H1 (cell line): ENCODE data around the gene TNFRSF18. TPM values are rescaled to one million over a fixed set of nuclear protein-coding genes. Genes with fewer than 3 reads are reported as not detected.
A peak's percentile ranks its signal among the peaks of the same experiment; 100 is the strongest.

Experiments used
- CTCF ChIA-PET: fragments of 300-600 bp; sonication (Branson Sonifier 250); formaldehyde crosslinking; loops from one replicate; lab custom pipeline; 2021; ENCODE audit not compliant: partially characterized antibody; lab: Charles Lee
- POLR2A ChIA-PET: fragments of 300-600 bp; sonication (Branson Sonifier 250); formaldehyde crosslinking; loops from one replicate; lab custom pipeline; 2021; ENCODE audit warnings: inconsistent platforms; ENCODE audit not compliant: partially characterized antibody; lab: Charles Lee
- DNase-seq, 2 experiments: peaks; one replicate each; pipeline versions ENCODE4 v3.0.0 to v3.0.0-alpha.2; 2010 to 2022; ENCODE audit warnings: low spot score in 2 of 2, low read depth in 1 of 2, mixed read lengths in 1 of 2
- FAIRE-seq: peaks from 2 replicates; lab custom pipeline; 2011; peaks lifted over from hg19 to GRCh38; lab: Jason Lieb, UNC
- H2AFZ ChIP-seq: 2 replicates; pipeline ENCODE4 v1.8.1; 2012; ENCODE audit warnings: low read length, inconsistent platforms
- H2AK5ac ChIP-seq: 2 replicates; pipeline ENCODE4 v1.6.1; 2013; ENCODE audit warnings: low read depth, low read length
- H2BK120ac ChIP-seq: replicated peaks from 2 replicates; pipeline ENCODE3; 2013; ENCODE audit warnings: low read depth, low read length, inconsistent platforms
- H2BK12ac ChIP-seq: 2 replicates; pipeline ENCODE4 v1.6.1; 2013; ENCODE audit warnings: low read depth, low read length
- H2BK15ac ChIP-seq: 2 replicates; pipeline ENCODE4 v1.6.1; 2013; ENCODE audit warnings: low read length
- H2BK20ac ChIP-seq: 2 replicates; pipeline ENCODE4 v1.6.1; 2013; ENCODE audit warnings: low read length
- H2BK5ac ChIP-seq: 2 replicates; pipeline ENCODE4 v1.6.1; 2013; ENCODE audit warnings: low read depth, low read length
- H3K14ac ChIP-seq: 2 replicates; pipeline ENCODE4 v1.6.1; 2013; ENCODE audit warnings: inconsistent platforms; ENCODE audit not compliant: insufficient read length
- H3K18ac ChIP-seq: 2 replicates; pipeline ENCODE4 v1.6.1; 2013; ENCODE audit warnings: low read length; ENCODE audit errors: extremely low read depth
- H3K23ac ChIP-seq: 2 replicates; pipeline ENCODE4 v1.6.1; 2013; ENCODE audit warnings: inconsistent platforms; ENCODE audit not compliant: insufficient read length
- H3K23me2 ChIP-seq: 2 replicates; pipeline ENCODE4 v1.6.1; 2013; ENCODE audit warnings: low read depth, low read length
- H3K27ac ChIP-seq: 2 replicates; pipeline ENCODE4 v1.6.1; 2011; ENCODE audit warnings: low read depth, low read length, inconsistent platforms
- H3K27me3 ChIP-seq, 4 experiments: replicated peaks in 1 of 4; 1 replicate in 1 of 4; 2 replicates in 3 of 4; pipeline versions ENCODE4 v1.6.1 to v1.8.1; 2011 to 2013; ENCODE audit warnings: low read length in 3 of 4, mild to moderate bottlenecking in 3 of 4, inconsistent platforms in 2 of 4, mixed read lengths in 2 of 4, moderate library complexity in 1 of 4; ENCODE audit not compliant: control insufficient read depth in 3 of 4, insufficient read depth in 3 of 4; ENCODE audit errors: extremely low read depth in 1 of 4
- H3K36me3 ChIP-seq, 4 experiments: 2 replicates each; pipeline versions ENCODE4 v1.6.1 to v1.8.1; 2011 to 2013; ENCODE audit warnings: mild to moderate bottlenecking in 4 of 4, low read length in 3 of 4, moderate library complexity in 2 of 4, control low read depth in 1 of 4, inconsistent platforms in 1 of 4; ENCODE audit not compliant: insufficient read depth in 4 of 4, control insufficient read depth in 2 of 4
- H3K4ac ChIP-seq: replicated peaks from 2 replicates; pipeline ENCODE3; 2013; ENCODE audit warnings: low read length, low read depth, mixed read lengths, inconsistent platforms; ENCODE audit not compliant: insufficient read length
- H3K4me1 ChIP-seq, 4 experiments: replicated peaks in 1 of 4; 1 replicate in 1 of 4; 2 replicates in 3 of 4; pipeline versions ENCODE4 v1.6.1 to v1.8.1; 2011 to 2013; ENCODE audit warnings: low read length in 3 of 4, inconsistent platforms in 2 of 4, mixed read lengths in 1 of 4; ENCODE audit not compliant: insufficient read depth in 4 of 4, control insufficient read depth in 3 of 4
- H3K4me2 ChIP-seq, 2 experiments: 2 replicates each; pipeline versions ENCODE4 v1.6.1 to v1.8.1; 2011 to 2013; ENCODE audit warnings: low read depth in 2 of 2, low read length in 2 of 2, control low read depth in 1 of 2, inconsistent platforms in 1 of 2, mild to moderate bottlenecking in 1 of 2; ENCODE audit not compliant: insufficient read depth in 1 of 2
- H3K4me3 ChIP-seq, 4 experiments: fragments of 200-600, 300-600 bp in 1 of 4; sonication (generic), shearing (Covaris generic), sonication (Bioruptor Twin) in 1 of 4; 2 replicates each; pipeline versions ENCODE4 v1.5.1 to v1.8.1; 2011 to 2016; ENCODE audit warnings: low read length in 4 of 4, low read depth in 3 of 4, control low read depth in 2 of 4, inconsistent platforms in 2 of 4, mild to moderate bottlenecking in 2 of 4, mixed read lengths in 1 of 4, moderate library complexity in 1 of 4; ENCODE audit not compliant: insufficient read depth in 2 of 4; ENCODE audit errors: extremely low read depth in 1 of 4
- H3K56ac ChIP-seq: replicated peaks from 2 replicates; pipeline ENCODE3; 2013; ENCODE audit warnings: low read depth, mild to moderate bottlenecking, mixed read lengths, low read length, inconsistent platforms; ENCODE audit not compliant: insufficient read length
- H3K79me1 ChIP-seq: 2 replicates; pipeline ENCODE4 v1.6.1; 2013; ENCODE audit warnings: low read depth, low read length, control low read depth
- H3K79me2 ChIP-seq, 2 experiments: 2 replicates each; pipeline versions ENCODE4 v1.6.1 to v1.8.1; 2012 to 2013; ENCODE audit warnings: low read length in 2 of 2, mild to moderate bottlenecking in 2 of 2, inconsistent platforms in 1 of 2; ENCODE audit not compliant: insufficient read depth in 2 of 2, control insufficient read depth in 1 of 2
- H3K9ac ChIP-seq, 4 experiments: replicated peaks in 1 of 4; 1 replicate in 1 of 4; 2 replicates in 3 of 4; pipeline versions ENCODE4 v1.6.1 to v1.8.1; 2011 to 2013; ENCODE audit warnings: low read depth in 3 of 4, low read length in 3 of 4, control low read depth in 2 of 4, mild to moderate bottlenecking in 2 of 4, moderate library complexity in 2 of 4, inconsistent platforms in 1 of 4; ENCODE audit errors: extremely low read depth in 1 of 4
- H3K9me3 ChIP-seq, 2 experiments: 2 replicates each; pipeline versions ENCODE4 v1.6.1 to v1.8.1; 2012 to 2013; ENCODE audit warnings: mild to moderate bottlenecking in 2 of 2, moderate library complexity in 2 of 2, control low read depth in 1 of 2, inconsistent platforms in 1 of 2, low read depth in 1 of 2, low read length in 1 of 2, mixed read lengths in 1 of 2; ENCODE audit not compliant: insufficient read depth in 2 of 2
- H4K20me1 ChIP-seq, 2 experiments: replicated peaks in 1 of 2; 2 replicates each; pipeline versions ENCODE3 to v1.8.1; 2011 to 2013; ENCODE audit warnings: inconsistent platforms in 2 of 2, low read length in 2 of 2, mild to moderate bottlenecking in 1 of 2; ENCODE audit not compliant: insufficient read depth in 2 of 2, control insufficient read depth in 1 of 2
- H4K5ac ChIP-seq: 2 replicates; pipeline ENCODE4 v1.6.1; 2013; ENCODE audit warnings: low read length, low read depth, mixed read lengths, inconsistent platforms; ENCODE audit not compliant: insufficient read length
- H4K8ac ChIP-seq: 2 replicates; pipeline ENCODE4 v1.8.0; 2013; ENCODE audit warnings: mild to moderate bottlenecking, moderate library complexity, low read length, inconsistent platforms; ENCODE audit not compliant: insufficient read depth; ENCODE audit errors: extremely low read depth
- H4K91ac ChIP-seq: replicated peaks from 2 replicates; pipeline ENCODE3; 2013; ENCODE audit warnings: low read length, mixed read lengths, inconsistent platforms; ENCODE audit not compliant: insufficient read length
- BRCA1 ChIP-seq: IDR thresholded peaks from 2 replicates; pipeline ENCODE4 v1.6.1; 2012; ENCODE audit warnings: low read depth, low read length, improper control_type of control experiment
- CBX5 ChIP-seq: fragments of 300-800, 300-1000 bp; sonication (generic); IDR thresholded peaks from 2 replicates; pipeline ENCODE4 v1.7.1; 2016; ENCODE audit warnings: antibody characterized with exemption, low read length, low read depth
- EZH2 ChIP-seq: fragments of 200-600 bp; sonication (generic); IDR thresholded peaks from 2 replicates; pipeline ENCODE4 v1.7.1; 2012; ENCODE audit warnings: low read depth, mild to moderate bottlenecking, moderate library complexity, low read length, inconsistent platforms; ENCODE audit not compliant: severe bottlenecking
- GTF2F1 ChIP-seq: IDR thresholded peaks from 2 replicates; pipeline ENCODE4 v1.6.1; 2012; ENCODE audit warnings: low read depth, low read length, improper control_type of control experiment, borderline replicate concordance
- JUND ChIP-seq: IDR thresholded peaks from 2 replicates; pipeline ENCODE4 v1.6.1; 2011; ENCODE audit warnings: mild to moderate bottlenecking, improper control_type of control experiment, low read length
- PHF8 ChIP-seq: fragments of 200-600 bp; sonication (generic); conservative IDR thresholded peaks from 2 replicates; pipeline ENCODE4 v1.7.1; 2012; ENCODE audit warnings: low read depth, mild to moderate bottlenecking, inconsistent platforms, low read length, moderate library complexity
- POLR2A ChIP-seq, 2 experiments: IDR thresholded peaks; 1 replicate in 1 of 2; 2 replicates in 1 of 2; pipeline ENCODE4 v1.6.1; 2011; ENCODE audit warnings: low read depth in 2 of 2, low read length in 2 of 2, mild to moderate bottlenecking in 2 of 2; ENCODE audit errors: control extremely low read depth in 1 of 2
- RXRA ChIP-seq: IDR thresholded peaks from 2 replicates; pipeline ENCODE4 v1.6.1; 2011; ENCODE audit warnings: low read depth, mild to moderate bottlenecking, low read length, moderate library complexity; ENCODE audit not compliant: insufficient read depth
- TCF12 ChIP-seq: IDR thresholded peaks from 2 replicates; pipeline ENCODE4 v1.6.1; 2011; ENCODE audit warnings: low read depth, mild to moderate bottlenecking, low read length
- USF2 ChIP-seq: IDR thresholded peaks from 2 replicates; pipeline ENCODE4 v1.6.1; 2011; ENCODE audit warnings: low read length, improper control_type of control experiment
- WGBS, 2 experiments: shearing (Covaris generic) in 1 of 2; methylation state at CpG; one replicate each; pipeline versions ENCODE4 v1.1.6 to v1.1.7; 2013 to 2015; ENCODE audit warnings: low lambda C conversion rate in 2 of 2, mixed read lengths in 2 of 2, inconsistent platforms in 1 of 2, low coverage in 1 of 2, missing lambda C conversion rate in 1 of 2; ENCODE audit not compliant: insufficient replicate concordance in 2 of 2, insufficient coverage in 1 of 2, insufficient read length in 1 of 2; ENCODE audit errors: extremely low coverage in 1 of 2, missing lambda C conversion rate in 1 of 2; 5-methylcytosine and 5-hydroxymethylcytosine counted together
- polyA plus RNA-seq, 7 experiments: library from polyadenylated mRNA; depleted of rRNA in 3 of 7; stranded (reverse) in 5 of 7; unstranded in 2 of 7; fragments of >200 nt in 5 of 7; fragments of 200-250 nt in 2 of 7; gene quantifications; 1 replicate in 5 of 7; 2 replicates in 1 of 7; 4 replicates in 1 of 7; pipeline versions ENCODE4 v1.2.1 to v1.2.3, GENCODE V29; 2011 to 2013; ENCODE audit warnings: missing spikeins in 2 of 7, mixed read lengths in 2 of 7
- total RNA-seq: library from RNA; stranded (reverse); fragmentation: NEBNext Ultra II Directional; extraction: Animal tissue kit (Norgen Biotek cat#: 25700); gene quantifications from 2 replicates; pipeline ENCODE4 v1.2.1, GENCODE V29; 2021

The TNFRSF18 gene
- total and polyA plus RNA-seq, 2 of the 8 experiments (the other 6 are each of a cell fraction or from before 2014, with no cell fraction given): 1.5 to 2.5 TPM

DNA sequence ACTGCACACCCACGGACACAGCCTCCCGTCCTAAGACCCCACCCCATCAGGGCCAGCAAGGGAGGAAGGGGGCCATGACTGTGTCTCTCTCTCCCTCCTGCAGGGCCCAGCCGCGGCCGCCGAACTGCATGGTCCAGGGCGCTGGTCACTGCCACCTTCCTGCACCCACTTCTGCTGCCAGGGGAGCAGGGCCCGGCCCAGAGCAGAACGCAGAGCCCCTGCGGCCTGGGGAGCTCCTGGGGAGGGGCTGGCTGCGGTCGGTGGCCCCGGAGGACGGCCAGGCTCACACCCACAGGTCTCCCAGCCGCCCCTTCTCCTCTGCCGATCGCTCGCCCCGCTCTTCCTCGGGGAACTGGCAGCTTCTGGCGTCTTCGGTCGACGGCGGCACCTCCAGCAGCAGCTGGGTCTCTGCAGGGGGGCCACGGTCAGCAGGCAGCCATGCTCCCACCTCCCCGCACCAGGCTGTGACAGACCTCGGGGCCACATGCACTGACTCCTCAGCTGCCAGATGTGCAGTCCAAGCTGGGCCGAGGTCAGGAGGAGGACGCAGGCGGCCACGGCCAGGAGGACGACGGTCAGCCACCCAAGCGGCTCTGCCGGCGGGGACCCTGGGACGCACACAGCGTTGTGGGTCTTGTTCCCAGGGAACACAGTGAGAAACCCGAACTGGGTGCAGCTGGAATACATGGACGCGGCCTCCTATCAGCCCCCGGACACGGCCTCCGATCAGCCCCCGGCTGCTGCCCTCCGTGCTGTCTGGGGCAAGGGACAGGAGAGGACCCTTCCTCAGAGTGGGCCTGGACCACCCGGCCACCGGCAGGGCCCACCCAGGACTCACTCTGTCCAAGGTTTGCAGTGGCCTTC is 2.6 kb downstream of the TNFRSF18 start:
- DNase-seq: peak in 1 of 2 experiments; percentile 52
- no peak for TF ChIP-seq USF2
- no peak for TF ChIP-seq JUND
- no peak for TF ChIP-seq BRCA1
- no peak for TF ChIP-seq POLR2A (IDR thresholded peaks at IDR 0.05; ENCODE audit: control extremely low read depth in 1 of 2, low read depth in 2 of 2, low read length in 2 of 2)
- no peak for TF ChIP-seq TCF12
- no peak for TF ChIP-seq GTF2F1
- no peak for TF ChIP-seq EZH2
- TF ChIP-seq CBX5: no peak
- no peak for TF ChIP-seq PHF8
- no peak for TF ChIP-seq RXRA
- Histone ChIP-seq H3K27me3 (peaks cover 2 to 19% (median 17%) of the 10 kb centered on the region in 4 experiments), H4K20me1 (no peaks in the 10 kb centered on the region), H3K4me1 (peaks cover 0 to 16% (median 6%) of the 10 kb centered on the region in 4 experiments; a peak in 6 of 7 replicates), H3K9ac (no peak overlapping the region), H4K5ac (no peak overlapping the region), H2BK20ac (no peak overlapping the region), H3K4me3 (no peak overlapping the region), H3K4me2 (no peak overlapping the region), H2AFZ (no peak overlapping the region), H4K91ac (no peak overlapping the region), H3K14ac (no peak overlapping the region), H2AK5ac (no peak overlapping the region), H4K8ac (no peak overlapping the region), H3K9me3 (no peaks in the 10 kb centered on the region), H3K79me1 (no peaks in the 10 kb centered on the region), H3K18ac (no peak overlapping the region; the same call in 1 of the 2 replicates), H3K56ac (no peak overlapping the region), H3K79me2 (no peaks in the 10 kb centered on the region), H3K36me3 (no peaks in the 10 kb centered on the region), H3K4ac (no peak overlapping the region), H3K27ac (no peak overlapping the region), H2BK12ac (peak overlapping the region; percentile 75; the same call in 1 of the 2 replicates), H3K23ac (no peak overlapping the region), H2BK5ac (no peak overlapping the region), H2BK120ac (no peak overlapping the region), H2BK15ac (peak overlapping the region; percentile 29; the same call in 1 of the 2 replicates), H3K23me2 (peaks cover 8% of the 10 kb centered on the region; the same call in 1 of the 2 replicates)
- CTCF ChIA-PET: interaction anchor here (1.2 kb wide), 1 partner anchor 45 kb away, joined by 3 read pairs; no protein-coding TSS in a partner anchor
- POLR2A ChIA-PET: no interaction called here
- WGBS, 2 experiments: 91% methylated on average over 33 of the region's 49 CpGs; no CpG with 5 or more reads in 1 of the 2 experiments
- FAIRE-seq: no peak
